Ovary (tissue), 9 donors: Measurements from ENCODE around the gene FOXO6. TPM values are rescaled to one million over a fixed set of nuclear protein-coding genes. Genes with fewer than 3 reads are reported as not detected.

Experiments used
- DNase-seq, 5 donors: peaks; one replicate each; pipeline ENCODE4 v3.0.0-alpha.2; 2019 to 2020
- H3K27ac ChIP-seq, 2 donors: fragments of 200-600 bp; one replicate each; pipeline versions ENCODE4 v1.5.1 to v1.8.0; 2019 to 2022
- H3K27me3 ChIP-seq: fragments of 200-600 bp; one replicate; pipeline ENCODE4 v1.8.0; 2022
- H3K36me3 ChIP-seq: fragments of 200-600 bp; sonication (generic); one replicate; pipeline ENCODE4 v1.5.1; 2019
- H3K4me1 ChIP-seq: one replicate; pipeline ENCODE4 v1.8.1; 2013; ENCODE audit warnings: mild to moderate bottlenecking, moderate library complexity; ENCODE audit not compliant: insufficient read depth
- H3K4me3 ChIP-seq: fragments of 200-600 bp; sonication (generic); one replicate; pipeline ENCODE4 v1.5.1; 2017
- H3K9me3 ChIP-seq, 2 donors: fragments of 200-600 bp in 1 of 2; sonication (generic) in 1 of 2; one replicate each; pipeline versions ENCODE4 v1.5.1 to v1.8.1; 2013 to 2019; ENCODE audit warnings: mild to moderate bottlenecking in 1 of 2, moderate library complexity in 1 of 2
- EP300 ChIP-seq: sonication (generic); formaldehyde crosslinking; IDR thresholded peaks from one replicate; pipeline ENCODE4 v1.6.1; 2017; ENCODE audit warnings: antibody characterized with exemption
- POLR2A ChIP-seq: fragments of 450-650 bp; IDR thresholded peaks from one replicate; pipeline ENCODE4 v1.6.1; 2017; ENCODE audit warnings: antibody characterized with exemption, mild to moderate bottlenecking, moderate library complexity
- WGBS, 3 donors: extraction: QIAGEN DNeasy Blood & Tissue Kit in 1 of 3; methylation state at CpG; one replicate each; pipeline versions ENCODE4 v1.1.5 to v1.1.7; 2013 to 2017; 5-methylcytosine and 5-hydroxymethylcytosine counted together
- intact Hi-C, 4 donors: fragments of 100-400 bp; cut with DNase I; formaldehyde crosslinking; loops; one replicate each; pipeline versions ENCODE4 v1.11.0 to v1.15.1; 2022 to 2023
- polyA plus RNA-seq, 2 donors: library from polyadenylated mRNA; stranded (reverse); fragments of 200-250 nt in 1 of 2; fragments of 350-450 nt in 1 of 2; fragmentation: Illumina TruSeq in 1 of 2; extraction: RNeasy Lipid Tissue Mini Kit (QIAGEN cat#74804) in 1 of 2; gene quantifications; one replicate each; pipeline ENCODE4 v1.2.3, GENCODE V29; 2013 to 2014
- total RNA-seq, 7 donors: library from RNA; depleted of rRNA in 2 of 7; stranded (reverse); fragments of >200 nt in 2 of 7; fragmentation: NEBNext Ultra II Directional in 3 of 7; extraction: Animal tissue kit (Norgen Biotek cat#: 25700) in 3 of 7; gene quantifications; one replicate each; pipeline versions ENCODE4 v1.1.0 to v1.2.4, GENCODE V29; 2016 to 2023
- TF ChIP-seq, protein P1 (sequence below), 3 donors: fragments of 450-650 bp in 2 of 3; fragments of 200-600 bp in 1 of 3; IDR thresholded peaks; one replicate each; pipeline versions ENCODE4 v1.5.1 to v1.8.0; 2016 to 2022; ENCODE audit warnings: antibody characterized with exemption in 3 of 3, mild to moderate bottlenecking in 1 of 3
- donor health status: DM: no; HTN: no; CAD: no; lungs with moderate emphysema.
- donor health status: DM: no; HTN: no; CAD: no.
- donor health status: Bipolar disorder and iron deficiency.
- donor health status: DM: yes; HTN: yes; CAD: no.
- donor health status: DM: no; HTN: no; CAD: no.
- donor health status: DM: yes; HTN: yes; CAD: no.

The FOXO6 gene
- total and polyA plus RNA-seq, 9 donors, result 0.90 to 18.9 (median 6.1) TPM

DNA sequence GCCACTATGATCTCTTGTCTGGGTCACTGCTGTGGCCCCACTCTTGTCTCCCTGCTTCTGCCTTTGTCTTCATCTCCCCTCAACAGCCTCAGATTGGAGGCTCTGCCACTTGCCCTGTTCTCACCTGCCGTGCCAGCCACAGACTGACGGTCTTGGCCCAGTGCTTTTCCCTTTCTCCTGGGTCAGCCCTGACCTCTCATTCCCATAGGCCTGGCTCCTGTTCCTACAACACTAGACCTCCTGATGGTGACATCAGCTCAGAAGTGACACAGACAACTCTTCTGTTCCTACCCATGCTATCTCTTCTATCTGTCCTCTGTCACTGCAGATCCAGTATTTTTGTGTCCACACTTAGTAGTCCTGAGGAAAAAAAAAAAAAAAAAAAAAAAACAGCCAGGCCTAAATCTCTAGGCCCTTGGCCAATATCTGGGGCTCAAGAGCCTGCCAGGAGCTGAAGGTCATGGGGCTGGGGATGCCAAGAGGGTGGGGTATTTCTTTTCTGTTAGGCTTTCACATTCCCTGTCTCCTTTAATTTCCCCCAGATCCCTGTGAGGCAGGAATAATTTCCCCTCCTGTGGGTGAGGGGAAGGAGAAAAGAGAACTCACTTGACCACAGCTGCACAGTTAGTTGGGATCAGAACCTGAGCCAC lies 42.0 kb upstream of the FOXO6 start:
- H3K4me3 ChIP-seq, result no peak overlapping the region
- intact Hi-C loops, result no loop called here
- WGBS, 3 donors, result 90 to 98% (median 96%) methylated on average over 2 of the region's 2 CpGs
- peak in 3 of 5 donors; percentile 37 to 54 (median 40) for DNase-seq
- H3K4me1 ChIP-seq, result peaks cover 13% of the 10 kb centered on the region
- H3K9me3 ChIP-seq, result no peaks in the 10 kb centered on the region
- H3K27ac ChIP-seq, result peak overlapping the region in 1 of 2 donors; percentile 47
- H3K27me3 ChIP-seq, result no peaks in the 10 kb centered on the region
- TF ChIP-seq, protein P1, sequence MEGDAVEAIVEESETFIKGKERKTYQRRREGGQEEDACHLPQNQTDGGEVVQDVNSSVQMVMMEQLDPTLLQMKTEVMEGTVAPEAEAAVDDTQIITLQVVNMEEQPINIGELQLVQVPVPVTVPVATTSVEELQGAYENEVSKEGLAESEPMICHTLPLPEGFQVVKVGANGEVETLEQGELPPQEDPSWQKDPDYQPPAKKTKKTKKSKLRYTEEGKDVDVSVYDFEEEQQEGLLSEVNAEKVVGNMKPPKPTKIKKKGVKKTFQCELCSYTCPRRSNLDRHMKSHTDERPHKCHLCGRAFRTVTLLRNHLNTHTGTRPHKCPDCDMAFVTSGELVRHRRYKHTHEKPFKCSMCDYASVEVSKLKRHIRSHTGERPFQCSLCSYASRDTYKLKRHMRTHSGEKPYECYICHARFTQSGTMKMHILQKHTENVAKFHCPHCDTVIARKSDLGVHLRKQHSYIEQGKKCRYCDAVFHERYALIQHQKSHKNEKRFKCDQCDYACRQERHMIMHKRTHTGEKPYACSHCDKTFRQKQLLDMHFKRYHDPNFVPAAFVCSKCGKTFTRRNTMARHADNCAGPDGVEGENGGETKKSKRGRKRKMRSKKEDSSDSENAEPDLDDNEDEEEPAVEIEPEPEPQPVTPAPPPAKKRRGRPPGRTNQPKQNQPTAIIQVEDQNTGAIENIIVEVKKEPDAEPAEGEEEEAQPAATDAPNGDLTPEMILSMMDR (IDR thresholded peaks at IDR 0.05), result no peak
- no peak for TF ChIP-seq POLR2A
- no peak for TF ChIP-seq EP300
- H3K36me3 ChIP-seq, result no peaks in the 10 kb centered on the region

DNA sequence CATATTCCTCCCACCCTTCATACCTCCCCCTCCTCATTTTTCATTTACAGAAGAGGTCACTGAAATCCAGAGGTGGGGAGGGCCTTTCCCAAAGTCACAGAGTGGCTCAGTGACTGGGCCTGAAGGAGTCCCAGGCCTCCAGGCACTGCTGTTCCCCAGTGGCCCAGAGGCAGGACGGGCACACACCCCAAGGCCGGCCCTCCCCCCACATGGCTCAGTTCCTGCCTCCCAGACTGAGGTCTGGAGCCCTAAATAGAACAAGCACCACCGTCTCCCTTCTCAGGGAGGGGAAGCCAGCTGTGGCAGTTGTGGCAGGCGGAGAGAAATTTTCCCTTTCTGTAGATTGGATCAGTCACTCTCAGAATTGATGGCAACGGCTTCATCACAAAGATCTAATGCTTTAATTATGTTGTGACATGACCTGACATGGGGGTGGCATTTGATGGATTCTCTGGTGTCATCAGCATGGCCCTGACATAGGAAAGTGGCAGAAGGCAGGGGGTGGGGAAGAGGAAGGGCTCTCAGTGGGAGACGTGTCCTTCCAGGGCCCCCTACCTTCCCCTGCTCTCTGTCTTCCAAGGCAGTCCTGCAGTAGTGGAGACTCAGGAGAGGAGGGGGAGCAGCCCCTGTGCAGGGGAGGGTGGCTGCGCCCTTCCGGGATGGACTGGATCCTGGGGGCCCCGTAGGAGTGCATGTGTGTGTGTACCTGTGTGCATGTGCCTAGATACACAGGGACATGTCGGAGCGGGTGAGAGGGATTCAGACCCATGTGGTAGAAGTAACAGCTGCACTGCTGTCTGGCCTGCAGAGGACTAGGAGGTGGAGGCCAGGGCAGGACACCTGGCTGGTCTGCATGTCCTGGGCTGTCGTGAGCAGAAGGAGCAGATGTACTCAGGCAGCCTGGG lies 41.2 kb upstream of the FOXO6 start:
- H3K4me3 ChIP-seq, result no peak overlapping the region
- no peaks in the 10 kb centered on the region for H3K9me3 ChIP-seq
- TF ChIP-seq POLR2A (no peak), EP300 (no peak)
- TF ChIP-seq, protein P1 (IDR thresholded peaks at IDR 0.05), result no peak
- H3K4me1 ChIP-seq, result peaks cover 11% of the 10 kb centered on the region
- H3K36me3 ChIP-seq, result no peaks in the 10 kb centered on the region
- peak; percentile 37 to 66 (median 57) for DNase-seq
- H3K27me3 ChIP-seq, result no peaks in the 10 kb centered on the region
- peak overlapping the region; percentile 35 to 47 for H3K27ac ChIP-seq
- WGBS, 3 donors, result 52 to 64% (median 59%) methylated on average over 12 of the region's 12 CpGs
- intact Hi-C loops, result no loop called here

DNA sequence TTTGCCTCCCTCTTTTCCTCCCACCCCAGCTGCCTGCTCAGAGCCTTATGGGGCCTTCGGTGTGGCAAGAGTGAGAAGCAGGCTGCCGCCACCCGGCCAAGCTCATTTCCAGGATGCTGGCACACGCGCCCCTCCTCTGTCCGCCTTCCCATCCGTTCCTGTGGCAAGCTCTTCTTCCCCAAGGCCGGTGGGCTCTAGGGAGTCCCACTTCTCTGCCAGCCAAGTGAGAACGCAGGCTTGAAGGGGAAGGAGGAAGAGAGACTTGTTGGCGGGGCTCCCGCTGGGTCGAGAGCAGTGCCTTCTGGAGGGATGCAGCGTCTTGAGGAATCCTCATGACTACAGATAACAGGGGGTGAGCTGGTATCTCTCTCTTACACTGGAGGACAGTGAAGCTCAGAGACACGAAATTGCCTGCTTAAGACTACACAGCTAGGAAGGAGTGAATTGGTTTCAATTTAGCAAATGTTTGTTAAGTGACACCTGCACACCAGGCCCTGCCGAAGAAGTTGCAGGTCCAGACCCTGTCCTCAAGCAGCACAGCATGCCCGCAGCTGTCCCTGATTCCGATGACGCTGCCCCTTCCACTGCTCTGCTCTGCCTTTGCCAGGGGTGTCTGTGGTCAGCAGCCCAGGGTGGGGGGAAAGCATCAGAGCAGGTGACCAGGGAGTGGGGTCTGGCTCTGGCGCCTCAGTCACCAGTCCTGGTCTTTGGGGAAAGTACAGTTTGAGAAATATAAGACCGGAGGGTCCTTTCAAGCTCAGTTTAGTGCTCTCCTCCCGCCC lies 40.1 kb upstream of the FOXO6 start:
- intact Hi-C loops, result no loop called here
- 75 to 82% (median 76%) methylated on average over 21 of the region's 21 CpGs for WGBS, 3 donors
- TF ChIP-seq, protein P1 (IDR thresholded peaks at IDR 0.05), result no peak
- TF ChIP-seq EP300 (no peak), POLR2A (no peak)
- Histone ChIP-seq H3K27ac (no peak overlapping the region), H3K4me1 (peaks cover 11% of the 10 kb centered on the region), H3K9me3 (no peaks in the 10 kb centered on the region), H3K27me3 (no peaks in the 10 kb centered on the region), H3K4me3 (no peak overlapping the region), H3K36me3 (no peaks in the 10 kb centered on the region)
- DNase-seq, result no peak

DNA sequence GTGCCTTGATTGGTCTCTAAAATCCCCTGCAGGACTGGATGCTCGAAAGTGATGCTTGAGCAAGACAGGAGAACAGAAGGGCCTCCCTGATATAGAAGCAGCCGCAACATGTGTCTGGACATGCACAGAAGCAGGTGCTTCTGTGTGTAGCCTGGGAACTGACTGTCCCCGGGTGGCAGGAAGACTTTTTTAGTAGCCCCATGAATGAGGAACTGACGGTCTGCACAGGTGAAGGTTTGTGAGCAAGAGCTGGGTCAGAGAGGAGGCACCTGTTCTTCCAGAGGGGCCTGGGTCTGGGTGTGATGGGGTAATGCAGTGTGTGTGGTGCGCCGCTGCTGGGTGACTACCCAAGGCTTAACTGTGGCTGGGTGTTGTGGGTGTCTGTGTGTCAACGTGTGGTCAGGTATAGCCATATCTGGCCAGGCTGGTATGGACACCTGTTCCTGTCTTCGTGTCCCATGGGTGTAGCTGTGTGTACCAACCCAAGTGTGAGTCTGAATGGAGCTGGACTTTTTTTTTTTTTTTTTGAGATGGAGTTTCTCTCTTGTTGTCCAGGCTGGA lies 39.1 kb upstream of the FOXO6 start:
- H3K4me1 ChIP-seq, result peaks cover 11% of the 10 kb centered on the region
- H3K9me3 ChIP-seq, result no peaks in the 10 kb centered on the region
- DNase-seq, result no peak
- H3K4me3 ChIP-seq, result no peak overlapping the region
- no peaks in the 10 kb centered on the region for H3K36me3 ChIP-seq
- intact Hi-C loops, result no loop called here
- 94 to 95% (median 94%) methylated on average over 8 of the region's 8 CpGs for WGBS, 3 donors
- H3K27ac ChIP-seq, result no peak overlapping the region
- H3K27me3 ChIP-seq, result no peaks in the 10 kb centered on the region
- TF ChIP-seq, protein P1 (IDR thresholded peaks at IDR 0.05), result no peak
- TF ChIP-seq POLR2A, result no peak
- TF ChIP-seq EP300, result no peak
